Mesenchymal stem cell (in vitro differentiated cells and primary cell): ENCODE measurements around the gene PARP4.
"Not testable (repeated sequence)": the region's sequence is repeated elsewhere in the genome, so short reads cannot be mapped to it uniquely, and the experiment has no call there.

Source experiments
- DNase-seq: peaks from one replicate; pipeline ENCODE4 v3.0.0-alpha.2; 2013
- H2AFZ ChIP-seq: one replicate; pipeline ENCODE4 v1.6.1; 2013; ENCODE audit warnings: low read depth, mild to moderate bottlenecking, control low read depth, inconsistent platforms, low read length, moderate library complexity
- H2AK5ac ChIP-seq: 2 replicates; pipeline ENCODE4 v1.6.1; 2013; ENCODE audit warnings: low read length, moderate library complexity, mild to moderate bottlenecking, inconsistent platforms; ENCODE audit not compliant: severe bottlenecking
- H2BK120ac ChIP-seq: one replicate; pipeline ENCODE4 v1.6.1; 2013; ENCODE audit warnings: low read depth, mild to moderate bottlenecking, inconsistent platforms, low read length, moderate library complexity
- H2BK12ac ChIP-seq, 2 experiments: one replicate each; pipeline ENCODE4 v1.6.1; 2013; ENCODE audit warnings: inconsistent platforms in 2 of 2, low read length in 2 of 2, mild to moderate bottlenecking in 2 of 2, moderate library complexity in 2 of 2, control low read depth in 1 of 2
- H2BK15ac ChIP-seq: one replicate; pipeline ENCODE4 v1.6.1; 2013; ENCODE audit warnings: mild to moderate bottlenecking, low read depth, inconsistent platforms; ENCODE audit not compliant: poor library complexity, severe bottlenecking
- H2BK5ac ChIP-seq: 2 replicates; pipeline ENCODE4 v1.6.1; 2013; ENCODE audit warnings: low read depth, mild to moderate bottlenecking, low read length, control low read depth, inconsistent platforms; ENCODE audit not compliant: poor library complexity, severe bottlenecking
- H3K14ac ChIP-seq, 2 experiments: one replicate each; pipeline ENCODE4 v1.6.1; 2013; ENCODE audit warnings: inconsistent platforms in 2 of 2, low read length in 2 of 2, control low read depth in 1 of 2, mild to moderate bottlenecking in 1 of 2, moderate library complexity in 1 of 2
- H3K18ac ChIP-seq, 2 experiments: one replicate each; pipeline ENCODE4 v1.6.1; 2013; ENCODE audit warnings: inconsistent platforms in 2 of 2, low read length in 2 of 2, control low read depth in 1 of 2, low read depth in 1 of 2, mild to moderate bottlenecking in 1 of 2
- H3K23ac ChIP-seq, 2 experiments: one replicate each; pipeline ENCODE4 v1.6.1; 2013; ENCODE audit warnings: inconsistent platforms in 2 of 2, low read length in 2 of 2, mild to moderate bottlenecking in 2 of 2, moderate library complexity in 2 of 2, control low read depth in 1 of 2
- H3K27ac ChIP-seq: 2 replicates; pipeline ENCODE4 v1.5.1; 2013; ENCODE audit warnings: mild to moderate bottlenecking, moderate library complexity, low read length, control low read depth, inconsistent platforms; ENCODE audit not compliant: poor library complexity, severe bottlenecking
- H3K27me3 ChIP-seq, 2 experiments: 2 replicates each; pipeline versions ENCODE4 v1.6.1 to v1.7.0; 2013; ENCODE audit warnings: low read length in 2 of 2, mild to moderate bottlenecking in 2 of 2, moderate library complexity in 2 of 2, control low read depth in 1 of 2, inconsistent platforms in 1 of 2; ENCODE audit not compliant: control insufficient read depth in 1 of 2, insufficient read depth in 1 of 2
- H3K36me3 ChIP-seq, 2 experiments: 2 replicates each; pipeline versions ENCODE4 v1.6.1 to v1.7.0; 2013; ENCODE audit warnings: low read length in 2 of 2, control low read depth in 1 of 2, inconsistent platforms in 1 of 2, low read depth in 1 of 2, mild to moderate bottlenecking in 1 of 2; ENCODE audit not compliant: insufficient read depth in 2 of 2, control insufficient read depth in 1 of 2
- H3K4ac ChIP-seq, 2 experiments: one replicate each; pipeline ENCODE4 v1.6.1; 2013; ENCODE audit warnings: inconsistent platforms in 2 of 2, low read length in 2 of 2, mild to moderate bottlenecking in 2 of 2, moderate library complexity in 2 of 2, control low read depth in 1 of 2, low read depth in 1 of 2
- H3K4me1 ChIP-seq: 2 replicates; pipeline ENCODE4 v1.6.1; 2013; ENCODE audit warnings: low read depth, low read length, control low read depth; ENCODE audit not compliant: control insufficient read depth, insufficient read depth
- H3K4me2 ChIP-seq: 2 replicates; pipeline ENCODE4 v1.6.1; 2013; ENCODE audit warnings: low read length, mild to moderate bottlenecking, inconsistent platforms; ENCODE audit not compliant: poor library complexity, severe bottlenecking
- H3K4me3 ChIP-seq, 2 experiments: 2 replicates each; pipeline versions ENCODE4 v1.5.1 to v1.7.0; 2013; ENCODE audit warnings: low read length in 2 of 2, mild to moderate bottlenecking in 2 of 2, control low read depth in 1 of 2, low read depth in 1 of 2; ENCODE audit not compliant: insufficient read depth in 1 of 2
- H3K79me1 ChIP-seq: replicated peaks from 2 replicates; pipeline ENCODE4 v1.6.1; 2013; ENCODE audit warnings: mild to moderate bottlenecking, control low read depth, low read length, inconsistent platforms; ENCODE audit not compliant: poor library complexity, severe bottlenecking
- H3K9ac ChIP-seq: 2 replicates; pipeline ENCODE4 v1.7.0; 2013; ENCODE audit warnings: mild to moderate bottlenecking, low read length, moderate library complexity
- H3K9me3 ChIP-seq: 2 replicates; pipeline ENCODE4 v1.7.0; 2013; ENCODE audit warnings: mild to moderate bottlenecking, low read length; ENCODE audit not compliant: control insufficient read depth
- H4K8ac ChIP-seq: one replicate; pipeline ENCODE4 v1.6.1; 2013; ENCODE audit warnings: inconsistent platforms, mild to moderate bottlenecking, low read length, moderate library complexity
- H4K91ac ChIP-seq: one replicate; pipeline ENCODE4 v1.6.1; 2013; ENCODE audit warnings: mild to moderate bottlenecking, low read length, inconsistent platforms
- WGBS: methylation state at CpG from one replicate; pipeline ENCODE4 v1.1.7; 2013; ENCODE audit warnings: mixed read lengths; 5-methylcytosine and 5-hydroxymethylcytosine counted together

Gene PARP4

DNA sequence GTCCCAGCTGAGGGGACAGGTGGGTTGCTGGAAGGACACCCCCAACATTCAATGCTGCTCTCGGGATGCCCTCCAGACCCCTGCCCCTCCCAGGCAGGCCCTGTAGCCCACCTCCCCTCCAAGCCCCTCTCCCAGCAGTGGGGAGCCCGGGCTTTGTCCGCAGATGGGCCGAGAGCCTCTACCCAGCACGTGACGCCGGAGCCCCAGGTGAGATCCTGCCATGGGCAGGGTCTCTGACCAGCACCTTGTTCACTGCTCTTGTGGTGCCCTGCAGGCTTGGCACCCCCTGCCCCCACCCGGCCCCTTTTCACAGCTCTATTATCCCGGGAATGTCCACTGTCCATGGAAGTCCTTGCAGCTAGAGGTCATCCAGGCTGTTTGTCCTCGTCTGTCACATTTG lies 126.7 kb downstream of the PARP4 start:
- Histone ChIP-seq H3K9ac (no peak overlapping the region), H3K4me1 (peaks cover 1% of the 10 kb centered on the region), H2BK5ac (no peak overlapping the region), H3K27me3 (peaks cover 11 to 26% of the 10 kb centered on the region in 2 experiments), H3K27ac (no peak overlapping the region), H3K23ac (no peak overlapping the region), H3K4me2 (no peak overlapping the region), H3K9me3 (no peaks in the 10 kb centered on the region), H2BK12ac (no peak overlapping the region), H3K14ac (no peak overlapping the region), H4K8ac (no peak overlapping the region), H3K36me3 (no peaks in the 10 kb centered on the region), H3K4ac (no peak overlapping the region), H2AK5ac (no peak overlapping the region), H2BK120ac (no peak overlapping the region), H2AFZ (no peak overlapping the region), H3K79me1 (no peaks in the 10 kb centered on the region), H3K18ac (no peak overlapping the region), H3K4me3 (no peak overlapping the region), H2BK15ac (no peak overlapping the region), H4K91ac (no peak overlapping the region)
- no peak for DNase-seq
- WGBS = 91% methylated on average over 10 of the region's 10 CpGs

DNA sequence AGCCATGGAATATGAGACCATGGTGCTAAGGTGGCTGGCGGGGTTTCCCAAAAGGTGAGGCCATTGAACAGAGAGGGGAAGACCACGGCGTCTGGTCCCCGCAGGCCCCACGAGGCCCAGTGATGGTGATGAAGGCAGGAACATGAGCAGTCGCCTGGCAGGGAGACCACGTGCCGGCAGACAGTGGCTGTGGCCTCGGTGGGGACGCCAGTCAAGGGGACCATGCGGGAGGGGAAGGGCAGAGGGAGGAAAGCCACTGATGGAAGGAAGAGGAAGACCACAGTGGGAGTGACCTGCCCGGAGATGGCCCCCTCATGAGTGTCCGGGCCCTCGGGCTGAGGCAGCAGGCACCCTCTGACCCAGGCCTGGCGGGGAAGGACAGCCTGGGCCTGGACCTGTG lies 127.6 kb downstream of the PARP4 start:
- H2BK15ac ChIP-seq, H3K4ac ChIP-seq, H4K91ac ChIP-seq, H2AK5ac ChIP-seq, H3K27ac ChIP-seq, H3K14ac ChIP-seq, H3K9ac ChIP-seq, H3K23ac ChIP-seq, H3K18ac ChIP-seq, H3K79me1 ChIP-seq, DNase-seq, H2BK120ac ChIP-seq, H3K4me3 ChIP-seq, H2BK5ac ChIP-seq, H4K8ac ChIP-seq, H2BK12ac ChIP-seq, H3K9me3 ChIP-seq, H3K36me3 ChIP-seq, H3K4me2 ChIP-seq, H2AFZ ChIP-seq, H3K4me1 ChIP-seq: not testable (repeated sequence)
- H3K27me3 ChIP-seq = peaks cover 11 to 24% of the 10 kb centered on the region in 2 experiments
- 92% methylated on average over 13 of the region's 15 CpGs for WGBS

DNA sequence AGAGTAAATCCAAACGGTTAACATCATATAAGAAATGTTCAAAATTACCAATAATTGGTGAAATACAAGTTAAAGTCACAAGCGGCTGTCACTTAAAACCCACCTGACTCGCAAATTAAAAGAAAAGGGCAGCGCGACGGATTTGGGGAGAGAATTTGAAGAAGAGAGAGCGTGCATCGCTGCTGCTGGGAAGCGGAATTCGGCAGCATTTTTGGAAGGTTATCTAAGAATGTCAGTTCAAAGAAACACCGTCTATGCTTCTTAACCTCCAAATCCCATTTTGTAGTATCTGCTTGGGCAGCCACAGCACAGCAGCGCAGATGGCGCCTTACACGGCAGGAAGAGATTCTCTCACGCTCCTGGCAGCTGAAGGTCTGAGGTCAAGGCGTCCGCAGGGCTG lies 128.5 kb downstream of the PARP4 start:
- over 99% methylated on average over 9 of the region's 17 CpGs for WGBS
- H2BK120ac ChIP-seq = not testable (repeated sequence)

DNA sequence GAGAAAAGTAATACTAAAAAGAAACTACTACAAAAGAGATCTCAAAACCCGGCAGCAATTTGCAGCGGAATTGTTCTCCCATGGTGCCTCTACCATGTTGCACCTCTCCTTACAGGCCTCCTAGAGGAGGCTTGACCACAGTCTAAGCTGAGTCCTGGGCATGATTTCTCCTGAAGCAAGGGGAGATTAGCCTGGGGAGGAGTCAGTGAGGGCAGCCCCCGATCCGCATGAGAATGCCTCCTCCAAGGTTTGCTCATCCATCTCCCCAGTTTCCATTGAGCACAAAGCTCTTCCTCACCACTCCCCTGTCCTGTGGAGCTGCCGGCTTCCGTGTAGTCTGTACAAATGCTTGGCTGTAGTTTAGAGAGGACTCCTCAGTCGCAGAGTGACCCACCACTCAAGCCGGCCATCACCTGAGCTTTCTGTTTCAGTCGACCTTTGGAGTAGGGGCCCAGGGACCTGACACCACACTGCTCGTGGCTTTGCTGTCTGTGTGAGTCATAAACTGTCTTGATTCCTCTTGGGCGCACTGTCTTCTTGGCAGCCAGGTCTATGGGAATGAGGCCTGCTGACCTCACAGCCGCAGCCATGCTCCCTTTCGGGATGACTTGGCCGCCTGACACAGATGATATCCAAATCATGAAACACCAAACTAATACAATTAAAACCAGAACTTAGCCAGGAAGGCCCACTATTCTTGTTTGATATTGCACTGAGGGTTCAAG lies 130.9 kb downstream of the PARP4 start:
- no peak overlapping the region for H2BK15ac ChIP-seq
- no peak overlapping the region for H3K9ac ChIP-seq
- peaks cover 0 to 4% of the 10 kb centered on the region in 2 experiments for H3K27me3 ChIP-seq
- no peak overlapping the region for H2BK12ac ChIP-seq
- peak overlapping the region in 1 of 2 experiments; percentile 33 for H3K4me3 ChIP-seq
- no peak overlapping the region for H2BK5ac ChIP-seq
- no peak overlapping the region for H3K23ac ChIP-seq
- H3K79me1 ChIP-seq = no peaks in the 10 kb centered on the region
- no peak overlapping the region for H3K27ac ChIP-seq
- no peak overlapping the region for H2AK5ac ChIP-seq
- no peaks in the 10 kb centered on the region for H3K36me3 ChIP-seq
- WGBS = 81% methylated on average over 11 of the region's 14 CpGs
- peak overlapping the region in 1 of 2 experiments; percentile 41 for H3K14ac ChIP-seq
- no peak overlapping the region for H2AFZ ChIP-seq
- H3K4me2 ChIP-seq = no peak overlapping the region
- no peak overlapping the region for H4K8ac ChIP-seq
- H3K4ac ChIP-seq = no peak overlapping the region
- H2BK120ac ChIP-seq = no peak overlapping the region
- H3K18ac ChIP-seq = no peak overlapping the region
- no peak overlapping the region for H4K91ac ChIP-seq
- no peaks in the 10 kb centered on the region for H3K9me3 ChIP-seq
- DNase-seq = no peak
- no peaks in the 10 kb centered on the region for H3K4me1 ChIP-seq

More for the DNA sequence above, 128.5 kb downstream of the PARP4 start:
- H3K36me3 ChIP-seq, H3K9ac ChIP-seq, H4K8ac ChIP-seq, H3K4me2 ChIP-seq, H2AK5ac ChIP-seq, H3K23ac ChIP-seq, H3K9me3 ChIP-seq, DNase-seq, H2BK5ac ChIP-seq, H3K14ac ChIP-seq, H2BK15ac ChIP-seq, H3K27ac ChIP-seq, H3K4ac ChIP-seq, H4K91ac ChIP-seq, H3K4me1 ChIP-seq, H2BK12ac ChIP-seq, H2AFZ ChIP-seq, H3K79me1 ChIP-seq, H3K18ac ChIP-seq, H3K4me3 ChIP-seq: not testable (repeated sequence)
- H3K27me3 ChIP-seq = peaks cover 6 to 20% of the 10 kb centered on the region in 2 experiments
